ENCODE measurements around the gene NEXN.
"Not testable (repeated sequence)": the region's sequence is repeated elsewhere in the genome, so short reads cannot be mapped to it uniquely, and the experiment has no call there.

The NEXN gene

DNA sequence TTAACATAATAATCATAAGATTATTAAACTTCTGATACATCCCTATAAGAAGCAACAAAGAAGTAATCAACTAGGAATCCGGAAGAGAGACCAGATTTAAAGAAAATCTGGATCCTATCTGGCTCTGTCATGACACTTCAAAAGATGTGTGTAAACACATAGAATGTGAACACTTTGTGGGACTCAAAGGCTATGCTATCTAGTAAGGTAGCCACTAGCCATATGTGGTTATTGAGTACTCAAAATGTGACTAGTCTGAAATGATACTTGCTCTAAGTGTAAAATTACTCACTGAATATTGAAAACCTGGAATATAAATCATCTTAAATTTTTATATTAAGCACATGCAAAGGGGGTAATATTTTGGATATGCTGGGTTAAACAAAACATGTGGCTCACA lies 81.8 kb downstream of the NEXN start:
- DNase-seq = no peak

DNA sequence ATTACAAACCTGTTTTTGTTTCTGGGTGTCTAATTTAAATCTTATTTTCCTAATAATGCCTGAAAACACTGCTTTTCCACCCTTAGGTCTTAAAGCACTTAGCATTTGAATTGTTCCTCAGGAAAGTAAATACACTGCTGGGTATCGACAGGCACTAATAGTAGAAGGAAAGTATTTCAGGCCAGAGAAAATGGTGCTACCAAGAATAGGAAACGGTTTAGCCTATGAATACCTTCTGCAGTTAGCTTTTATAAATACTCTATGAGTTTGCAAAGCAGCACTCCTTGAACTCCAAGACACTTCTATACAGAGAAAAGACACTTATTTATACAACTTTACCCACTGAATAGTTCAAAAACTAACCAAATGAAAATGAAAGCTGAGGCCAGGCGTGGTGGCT lies 83.7 kb downstream of the NEXN start:
- DNase-seq = no peak

DNA sequence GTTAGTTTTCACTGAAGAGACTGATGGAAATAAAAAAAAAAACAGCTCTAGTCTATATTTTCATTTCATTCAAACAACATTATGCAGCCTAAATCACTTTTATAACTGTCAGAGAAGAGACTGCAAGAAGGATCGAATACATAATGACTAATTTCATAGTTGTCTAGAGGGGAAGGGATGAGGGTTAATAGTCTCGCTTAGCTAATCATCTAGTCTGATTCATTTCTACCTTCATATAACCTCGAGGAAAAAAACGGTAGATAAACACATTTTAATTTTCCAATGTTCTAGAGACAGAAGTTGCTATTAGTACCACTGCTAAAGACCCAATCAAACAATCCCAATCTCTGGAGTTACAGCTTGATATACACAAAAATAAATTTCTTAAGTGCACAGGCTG lies 87.0 kb downstream of the NEXN start:
- DNase-seq = no peak

DNA sequence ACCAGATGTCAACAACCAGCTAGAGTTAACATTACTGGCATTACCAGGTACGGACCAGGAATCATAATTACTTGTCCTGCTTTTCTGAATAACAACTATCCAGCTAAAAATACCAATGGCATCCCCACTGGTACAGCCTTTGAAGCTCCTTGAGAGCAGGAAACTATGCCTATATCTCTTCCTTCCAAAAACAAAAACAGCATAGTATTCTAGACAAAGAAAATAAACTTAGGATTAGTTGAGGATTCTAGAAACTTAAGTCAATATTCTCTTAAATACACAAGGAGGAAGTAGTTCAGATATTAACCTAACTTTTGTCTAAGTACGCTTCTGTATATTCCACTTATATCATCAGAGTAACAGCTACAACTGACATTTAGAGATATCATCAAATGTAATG lies 87.5 kb downstream of the NEXN start:
- no peak for DNase-seq

DNA sequence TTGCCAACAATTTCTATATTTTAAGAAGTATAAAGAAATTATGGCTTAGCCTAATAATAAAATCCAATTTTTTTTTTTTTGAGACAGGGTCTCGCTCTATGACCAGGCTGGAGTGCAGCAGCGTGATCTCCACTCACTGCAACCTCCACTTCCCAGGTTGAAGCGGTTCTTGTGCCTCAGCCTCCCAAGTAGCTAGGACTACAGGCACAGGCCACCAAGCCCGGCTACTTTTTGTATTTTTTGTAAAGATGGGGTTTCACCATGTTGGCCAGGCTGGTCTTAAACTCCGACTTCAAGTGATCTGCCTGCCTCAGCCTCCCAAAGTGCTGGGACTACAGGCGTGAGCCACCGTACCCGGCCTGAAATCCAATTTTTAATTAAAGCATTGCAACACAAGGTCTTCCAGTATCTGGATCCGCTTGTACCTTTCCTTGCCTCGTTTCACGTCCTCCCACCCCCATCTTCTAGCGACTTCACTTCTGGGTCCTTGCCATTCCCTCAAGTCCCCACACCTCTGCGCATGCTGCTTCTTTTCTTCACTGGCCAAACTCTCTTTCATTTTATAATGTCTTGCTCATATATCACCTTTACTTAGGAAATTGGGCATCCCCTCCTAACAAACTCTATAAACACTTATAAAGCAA lies 88.1 kb downstream of the NEXN start:
- DNase-seq = no peak

DNA sequence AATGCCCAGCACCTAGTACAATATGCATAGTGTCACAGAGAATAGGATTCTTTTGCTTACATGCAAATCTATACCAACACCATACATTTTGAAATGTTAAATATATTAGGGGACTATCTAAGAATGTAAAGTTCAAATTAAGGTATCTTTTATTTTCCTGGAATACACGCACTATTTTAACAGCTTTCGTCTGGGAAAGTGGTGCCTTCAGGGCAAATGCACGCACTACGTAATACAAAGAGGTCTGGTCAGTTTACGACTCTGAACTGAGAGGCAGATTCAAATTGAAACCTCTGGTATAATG lies 89.5 kb downstream of the NEXN start:
- DNase-seq = no peak

DNA sequence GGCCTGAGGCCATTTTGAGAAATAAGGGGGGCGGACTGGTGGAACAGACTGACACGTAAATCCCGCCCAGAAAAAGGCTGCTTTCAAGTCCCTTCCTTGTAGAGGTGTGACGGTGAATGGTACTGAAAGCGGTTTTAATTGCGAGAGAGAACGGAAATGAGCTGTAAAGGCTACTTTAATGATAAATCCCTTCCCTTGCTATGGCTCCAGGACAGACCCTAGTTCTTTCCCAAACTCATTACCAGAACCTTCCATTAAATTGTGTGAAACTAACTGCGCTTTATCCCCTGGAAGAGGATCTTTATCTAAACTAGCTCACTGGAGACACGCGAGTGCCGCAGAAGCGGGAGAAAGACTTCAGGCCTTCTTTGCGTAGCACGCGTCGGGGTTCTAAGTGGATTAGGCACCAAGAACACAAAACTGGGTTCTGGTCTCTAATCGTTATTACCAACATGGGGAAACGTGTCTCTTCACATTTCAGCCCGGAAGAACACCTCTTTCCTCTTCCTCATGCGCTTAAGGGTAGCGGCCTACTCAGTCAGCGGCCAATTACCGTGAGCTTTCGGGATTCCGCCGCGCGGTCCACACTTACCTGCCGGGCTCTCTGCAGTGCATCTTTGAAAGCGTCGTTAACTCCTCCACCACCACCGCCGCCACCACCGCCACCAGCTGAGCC lies 90.0 kb downstream of the NEXN start:
- peak; percentile 42 for DNase-seq

DNA sequence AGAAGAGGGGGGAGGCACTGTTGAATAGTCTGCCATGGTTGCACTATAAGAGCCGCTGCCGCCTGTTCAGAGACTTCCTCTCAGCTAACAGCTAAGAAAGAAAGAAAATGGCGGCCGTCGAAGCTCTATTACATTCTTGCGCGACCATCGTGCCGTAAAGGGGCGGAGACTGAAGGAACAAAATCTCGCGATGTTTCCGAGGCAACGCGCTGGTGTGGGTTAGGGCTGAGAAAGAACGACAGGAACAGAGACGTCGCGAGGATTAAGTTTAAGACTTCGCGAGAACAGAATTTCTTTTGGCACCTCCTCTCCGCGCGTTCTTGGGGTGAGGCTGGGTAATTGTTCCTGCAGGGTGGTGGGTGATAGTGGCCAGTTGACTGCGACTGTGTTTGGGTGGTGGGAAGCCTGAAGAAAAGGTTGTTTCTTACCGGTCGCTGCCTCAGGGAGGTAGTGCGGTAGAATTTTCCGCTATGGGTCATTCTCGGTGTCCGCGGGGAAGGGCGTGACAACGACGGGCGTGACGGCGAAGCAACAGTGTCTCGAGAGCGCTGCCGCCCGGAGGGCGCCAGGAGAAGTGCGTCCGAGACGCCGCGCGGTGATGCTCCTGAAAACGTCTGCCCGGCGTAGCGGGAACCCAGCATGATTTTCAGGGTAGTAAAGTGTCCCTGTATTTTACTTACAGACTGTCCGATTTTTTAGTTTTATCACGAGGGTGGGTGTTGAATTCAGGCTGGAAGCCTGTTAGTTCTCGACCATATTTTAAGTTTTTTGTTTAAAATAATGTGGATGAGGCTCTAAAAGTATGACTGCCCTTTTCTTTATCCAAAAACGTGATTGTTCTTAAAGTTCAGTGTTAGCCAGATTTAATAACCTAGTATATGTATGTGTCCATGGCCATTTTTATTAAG lies 90.8 kb downstream of the NEXN start, which contains the start of gene FUBP1:
Gene FUBP1 (minus strand): TSS at position 104 of the 908 bp plus-strand sequence. CDS start 68 bp downstream, at position 36.
- DNase-seq = peak; percentile 94

DNA sequence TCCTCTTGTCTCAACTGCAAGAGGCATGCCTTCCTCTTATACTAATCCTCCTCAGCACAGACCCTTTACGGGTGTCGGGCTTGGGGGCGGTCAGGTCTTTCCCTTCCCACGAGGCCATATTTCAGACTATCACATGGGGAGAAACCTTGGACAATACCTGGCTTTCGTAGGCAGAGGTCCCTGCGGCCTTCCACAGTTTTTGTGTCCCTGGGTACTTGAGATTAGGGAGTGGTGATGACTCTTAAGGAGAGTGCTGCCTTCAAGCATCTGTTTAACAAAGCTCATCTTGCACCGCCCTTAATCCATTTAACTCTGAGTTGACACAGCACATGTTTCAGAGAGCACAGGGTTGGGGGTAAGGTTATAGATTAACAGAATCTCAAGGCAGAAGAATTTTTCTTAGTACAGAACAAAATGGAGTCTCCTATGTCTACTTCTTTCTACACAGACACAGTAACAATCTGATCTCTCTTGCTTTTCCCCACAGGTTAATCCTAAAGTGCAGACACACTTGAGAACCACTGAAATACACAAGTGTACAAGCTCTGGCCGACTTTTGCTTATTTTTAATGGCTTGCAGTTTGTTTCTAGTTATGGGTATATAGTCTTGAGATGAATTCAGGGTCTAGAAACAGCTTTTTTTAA lies 95.0 kb downstream of the NEXN start:
- DNase-seq = not testable (repeated sequence)

DNA sequence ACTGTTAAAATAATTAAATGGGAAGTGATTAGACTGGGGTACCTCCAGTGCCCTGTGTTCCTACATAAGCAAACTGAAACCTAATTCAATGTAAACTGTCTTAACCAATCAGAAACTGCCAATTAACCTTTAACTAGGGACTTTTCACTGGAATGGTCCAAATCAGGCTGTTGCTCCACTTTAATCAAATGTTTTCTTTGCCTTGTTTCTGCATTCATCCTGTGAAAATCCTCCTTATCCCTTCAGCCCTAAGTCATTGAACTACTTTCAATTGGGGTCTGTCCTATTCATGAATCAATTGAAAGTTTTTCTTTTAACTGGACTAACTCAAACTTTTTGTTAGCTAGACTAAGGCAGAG lies 95.6 kb downstream of the NEXN start:
- no peak for DNase-seq

DNA sequence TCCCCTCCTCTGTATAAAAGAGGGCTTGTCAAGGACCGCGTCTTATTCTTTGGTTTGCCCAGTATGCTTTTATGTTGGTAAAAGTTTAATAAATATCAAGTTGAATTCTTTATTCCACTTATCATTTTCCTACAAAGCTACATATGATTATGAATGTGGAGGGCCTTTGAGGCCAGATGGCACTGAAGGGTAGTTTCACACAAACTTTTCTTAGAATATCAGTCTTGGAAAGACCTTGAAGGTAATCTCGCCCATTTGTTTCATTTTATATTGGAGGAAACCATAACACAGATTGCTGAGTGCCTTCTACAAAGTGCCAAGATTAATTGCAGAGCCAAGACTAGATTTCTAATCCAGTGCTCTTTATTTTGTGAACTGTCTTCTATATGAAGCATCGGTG lies 96.2 kb downstream of the NEXN start:
- DNase-seq = no peak

DNA sequence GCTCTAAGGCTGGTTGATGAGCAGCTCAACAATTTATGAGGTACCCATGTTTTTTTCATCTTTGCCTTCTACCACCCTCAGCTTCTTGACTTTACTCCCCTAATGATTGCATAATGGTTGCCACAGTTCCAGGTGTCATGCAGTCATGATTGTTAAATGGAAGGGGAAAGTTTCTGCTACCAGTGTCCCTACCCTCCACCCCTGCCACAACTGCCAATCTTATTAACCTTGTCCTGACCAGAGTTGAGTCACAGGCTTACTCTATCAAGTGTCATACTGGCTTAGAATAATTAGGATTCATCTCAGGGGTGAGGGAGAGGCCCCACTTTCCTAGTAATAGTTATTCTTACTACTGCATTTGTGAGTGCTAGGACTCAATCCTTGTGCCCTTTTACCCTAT lies 98.4 kb downstream of the NEXN start:
- DNase-seq = no peak

DNA sequence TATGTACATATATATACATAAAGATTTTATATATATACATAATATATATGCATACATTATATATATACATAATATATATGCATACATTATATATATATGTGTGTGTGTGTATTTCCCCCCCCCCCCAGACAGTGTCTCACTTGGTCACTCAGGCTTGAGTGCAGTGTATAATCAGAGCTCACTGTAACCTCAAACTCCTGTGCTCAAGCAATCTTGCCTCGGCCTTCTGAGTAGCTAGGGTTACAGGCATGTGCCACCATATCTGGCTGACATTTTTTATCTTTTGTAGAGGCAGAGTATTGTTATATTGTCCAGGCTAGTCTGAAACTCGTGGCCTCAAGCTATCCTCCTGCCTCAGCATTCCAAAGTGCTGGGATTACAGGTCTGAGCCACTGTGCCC lies 99.5 kb downstream of the NEXN start:
- no peak for DNase-seq

DNA sequence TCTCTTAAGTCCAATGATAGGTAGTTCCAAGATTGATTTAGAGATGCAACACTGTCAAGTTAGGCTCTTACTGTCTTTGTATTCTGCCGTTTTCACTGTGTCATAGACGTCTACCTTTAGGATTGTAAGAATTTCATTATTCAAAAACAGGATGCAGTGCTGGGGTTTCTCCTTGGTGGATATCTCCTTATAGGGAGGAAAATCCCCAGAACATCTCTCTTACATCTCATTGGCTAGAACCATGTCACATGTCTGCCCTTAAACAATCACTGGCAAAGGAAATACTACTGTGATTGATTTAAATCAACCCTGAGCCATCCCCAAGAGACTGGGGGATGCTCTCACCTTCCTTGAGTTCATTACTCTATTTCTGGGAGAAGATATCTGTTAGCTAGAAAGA lies 101.3 kb downstream of the NEXN start:
- DNase-seq = no peak

DNA sequence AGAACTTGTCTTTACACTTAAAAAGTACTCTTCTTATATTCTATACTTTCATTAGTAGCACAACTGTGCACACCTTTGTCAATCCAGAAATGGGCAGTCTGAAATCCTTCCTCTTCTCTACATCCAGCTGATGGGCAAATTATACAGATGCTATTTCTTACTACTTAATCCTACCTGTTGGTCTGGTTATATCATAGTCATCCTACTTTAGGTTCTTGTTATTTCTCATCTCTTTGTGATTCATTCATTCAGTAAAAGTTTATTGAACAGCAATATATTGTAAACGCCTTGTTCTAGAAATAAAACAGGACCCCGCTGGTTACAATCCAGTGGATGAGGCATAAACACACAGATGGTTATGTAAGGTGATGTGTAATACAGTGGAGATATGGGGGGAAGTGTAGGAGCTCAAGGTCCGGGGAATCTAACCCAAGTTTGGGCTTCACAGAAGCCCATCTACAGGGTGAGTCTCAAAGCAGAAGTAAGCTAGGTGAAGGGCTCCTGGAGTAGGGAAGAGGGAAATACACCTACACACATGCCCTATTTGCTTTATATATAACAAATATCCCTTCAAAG lies 102.3 kb downstream of the NEXN start:
- no peak for DNase-seq

DNA sequence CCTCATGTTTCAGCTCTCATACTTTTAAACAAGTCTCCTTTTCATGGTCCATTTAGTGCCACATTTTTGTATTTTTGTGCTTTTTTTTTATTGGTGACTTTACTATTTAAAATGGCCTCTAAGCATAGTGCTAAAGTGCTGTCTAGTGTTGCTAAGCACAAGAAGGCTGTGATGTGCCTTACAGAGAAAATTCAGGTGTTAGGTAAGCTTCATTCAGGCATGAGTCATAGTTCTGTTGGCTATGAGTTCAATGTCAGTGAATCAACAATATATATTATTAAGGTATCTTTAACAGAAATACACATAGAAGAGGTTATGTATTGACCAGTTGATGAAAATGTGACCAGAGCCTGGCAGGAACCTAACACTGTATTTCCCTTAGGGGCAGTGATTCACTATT lies 103.2 kb downstream of the NEXN start:
- DNase-seq = no peak
